H1 (cell line): ENCODE measurements around the gene CHST12. TPM values are rescaled to one million over a fixed set of nuclear protein-coding genes. Genes with fewer than 3 reads are reported as not detected.

Source experiments
- CTCF ChIA-PET: fragments of 300-600 bp; sonication (Branson Sonifier 250); formaldehyde crosslinking; loops from one replicate; lab custom pipeline; 2021; ENCODE audit not compliant: partially characterized antibody; lab: Charles Lee
- POLR2A ChIA-PET: fragments of 300-600 bp; sonication (Branson Sonifier 250); formaldehyde crosslinking; loops from one replicate; lab custom pipeline; 2021; ENCODE audit warnings: inconsistent platforms; ENCODE audit not compliant: partially characterized antibody; lab: Charles Lee
- DNase-seq, 2 experiments: peaks; one replicate each; pipeline versions ENCODE4 v3.0.0 to v3.0.0-alpha.2; 2010 to 2022; ENCODE audit warnings: low spot score in 2 of 2, low read depth in 1 of 2, mixed read lengths in 1 of 2
- FAIRE-seq: peaks from 2 replicates; lab custom pipeline; 2011; peaks lifted over from hg19 to GRCh38; lab: Jason Lieb, UNC
- H2AFZ ChIP-seq: 2 replicates; pipeline ENCODE4 v1.8.1; 2012; ENCODE audit warnings: low read length, inconsistent platforms
- H2AK5ac ChIP-seq: 2 replicates; pipeline ENCODE4 v1.6.1; 2013; ENCODE audit warnings: low read depth, low read length
- H2BK120ac ChIP-seq: replicated peaks from 2 replicates; pipeline ENCODE3; 2013; ENCODE audit warnings: low read depth, low read length, inconsistent platforms
- H2BK12ac ChIP-seq: 2 replicates; pipeline ENCODE4 v1.6.1; 2013; ENCODE audit warnings: low read depth, low read length
- H2BK15ac ChIP-seq: 2 replicates; pipeline ENCODE4 v1.6.1; 2013; ENCODE audit warnings: low read length
- H2BK20ac ChIP-seq: 2 replicates; pipeline ENCODE4 v1.6.1; 2013; ENCODE audit warnings: low read length
- H2BK5ac ChIP-seq: 2 replicates; pipeline ENCODE4 v1.6.1; 2013; ENCODE audit warnings: low read depth, low read length
- H3K14ac ChIP-seq: 2 replicates; pipeline ENCODE4 v1.6.1; 2013; ENCODE audit warnings: inconsistent platforms; ENCODE audit not compliant: insufficient read length
- H3K18ac ChIP-seq: 2 replicates; pipeline ENCODE4 v1.6.1; 2013; ENCODE audit warnings: low read length; ENCODE audit errors: extremely low read depth
- H3K23ac ChIP-seq: 2 replicates; pipeline ENCODE4 v1.6.1; 2013; ENCODE audit warnings: inconsistent platforms; ENCODE audit not compliant: insufficient read length
- H3K23me2 ChIP-seq: 2 replicates; pipeline ENCODE4 v1.6.1; 2013; ENCODE audit warnings: low read depth, low read length
- H3K27ac ChIP-seq: 2 replicates; pipeline ENCODE4 v1.6.1; 2011; ENCODE audit warnings: low read depth, low read length, inconsistent platforms
- H3K27me3 ChIP-seq, 4 experiments: replicated peaks in 1 of 4; 1 replicate in 1 of 4; 2 replicates in 3 of 4; pipeline versions ENCODE4 v1.6.1 to v1.8.1; 2011 to 2013; ENCODE audit warnings: low read length in 3 of 4, mild to moderate bottlenecking in 3 of 4, inconsistent platforms in 2 of 4, mixed read lengths in 2 of 4, moderate library complexity in 1 of 4; ENCODE audit not compliant: control insufficient read depth in 3 of 4, insufficient read depth in 3 of 4; ENCODE audit errors: extremely low read depth in 1 of 4
- H3K36me3 ChIP-seq, 4 experiments: 2 replicates each; pipeline versions ENCODE4 v1.6.1 to v1.8.1; 2011 to 2013; ENCODE audit warnings: mild to moderate bottlenecking in 4 of 4, low read length in 3 of 4, moderate library complexity in 2 of 4, control low read depth in 1 of 4, inconsistent platforms in 1 of 4; ENCODE audit not compliant: insufficient read depth in 4 of 4, control insufficient read depth in 2 of 4
- H3K4ac ChIP-seq: replicated peaks from 2 replicates; pipeline ENCODE3; 2013; ENCODE audit warnings: low read length, low read depth, mixed read lengths, inconsistent platforms; ENCODE audit not compliant: insufficient read length
- H3K4me1 ChIP-seq, 4 experiments: replicated peaks in 1 of 4; 1 replicate in 1 of 4; 2 replicates in 3 of 4; pipeline versions ENCODE4 v1.6.1 to v1.8.1; 2011 to 2013; ENCODE audit warnings: low read length in 3 of 4, inconsistent platforms in 2 of 4, mixed read lengths in 1 of 4; ENCODE audit not compliant: insufficient read depth in 4 of 4, control insufficient read depth in 3 of 4
- H3K4me2 ChIP-seq, 2 experiments: 2 replicates each; pipeline versions ENCODE4 v1.6.1 to v1.8.1; 2011 to 2013; ENCODE audit warnings: low read depth in 2 of 2, low read length in 2 of 2, control low read depth in 1 of 2, inconsistent platforms in 1 of 2, mild to moderate bottlenecking in 1 of 2; ENCODE audit not compliant: insufficient read depth in 1 of 2
- H3K4me3 ChIP-seq, 4 experiments: fragments of 200-600, 300-600 bp in 1 of 4; sonication (generic), shearing (Covaris generic), sonication (Bioruptor Twin) in 1 of 4; 2 replicates each; pipeline versions ENCODE4 v1.5.1 to v1.8.1; 2011 to 2016; ENCODE audit warnings: low read length in 4 of 4, low read depth in 3 of 4, control low read depth in 2 of 4, inconsistent platforms in 2 of 4, mild to moderate bottlenecking in 2 of 4, mixed read lengths in 1 of 4, moderate library complexity in 1 of 4; ENCODE audit not compliant: insufficient read depth in 2 of 4; ENCODE audit errors: extremely low read depth in 1 of 4
- H3K56ac ChIP-seq: replicated peaks from 2 replicates; pipeline ENCODE3; 2013; ENCODE audit warnings: low read depth, mild to moderate bottlenecking, mixed read lengths, low read length, inconsistent platforms; ENCODE audit not compliant: insufficient read length
- H3K79me1 ChIP-seq: 2 replicates; pipeline ENCODE4 v1.6.1; 2013; ENCODE audit warnings: low read depth, low read length, control low read depth
- H3K79me2 ChIP-seq, 2 experiments: 2 replicates each; pipeline versions ENCODE4 v1.6.1 to v1.8.1; 2012 to 2013; ENCODE audit warnings: low read length in 2 of 2, mild to moderate bottlenecking in 2 of 2, inconsistent platforms in 1 of 2; ENCODE audit not compliant: insufficient read depth in 2 of 2, control insufficient read depth in 1 of 2
- H3K9ac ChIP-seq, 4 experiments: replicated peaks in 1 of 4; 1 replicate in 1 of 4; 2 replicates in 3 of 4; pipeline versions ENCODE4 v1.6.1 to v1.8.1; 2011 to 2013; ENCODE audit warnings: low read depth in 3 of 4, low read length in 3 of 4, control low read depth in 2 of 4, mild to moderate bottlenecking in 2 of 4, moderate library complexity in 2 of 4, inconsistent platforms in 1 of 4; ENCODE audit errors: extremely low read depth in 1 of 4
- H3K9me3 ChIP-seq, 2 experiments: 2 replicates each; pipeline versions ENCODE4 v1.6.1 to v1.8.1; 2012 to 2013; ENCODE audit warnings: mild to moderate bottlenecking in 2 of 2, moderate library complexity in 2 of 2, control low read depth in 1 of 2, inconsistent platforms in 1 of 2, low read depth in 1 of 2, low read length in 1 of 2, mixed read lengths in 1 of 2; ENCODE audit not compliant: insufficient read depth in 2 of 2
- H4K20me1 ChIP-seq, 2 experiments: replicated peaks in 1 of 2; 2 replicates each; pipeline versions ENCODE3 to v1.8.1; 2011 to 2013; ENCODE audit warnings: inconsistent platforms in 2 of 2, low read length in 2 of 2, mild to moderate bottlenecking in 1 of 2; ENCODE audit not compliant: insufficient read depth in 2 of 2, control insufficient read depth in 1 of 2
- H4K5ac ChIP-seq: 2 replicates; pipeline ENCODE4 v1.6.1; 2013; ENCODE audit warnings: low read length, low read depth, mixed read lengths, inconsistent platforms; ENCODE audit not compliant: insufficient read length
- H4K8ac ChIP-seq: 2 replicates; pipeline ENCODE4 v1.8.0; 2013; ENCODE audit warnings: mild to moderate bottlenecking, moderate library complexity, low read length, inconsistent platforms; ENCODE audit not compliant: insufficient read depth; ENCODE audit errors: extremely low read depth
- H4K91ac ChIP-seq: replicated peaks from 2 replicates; pipeline ENCODE3; 2013; ENCODE audit warnings: low read length, mixed read lengths, inconsistent platforms; ENCODE audit not compliant: insufficient read length
- ATF3 ChIP-seq: IDR thresholded peaks from 2 replicates; pipeline ENCODE4 v1.6.1; 2011; ENCODE audit warnings: low read depth, mild to moderate bottlenecking, low read length; ENCODE audit not compliant: insufficient read depth
- MAX ChIP-seq: IDR thresholded peaks from 2 replicates; pipeline ENCODE4 v1.6.1; 2012; ENCODE audit warnings: inconsistent platforms
- RXRA ChIP-seq: IDR thresholded peaks from 2 replicates; pipeline ENCODE4 v1.6.1; 2011; ENCODE audit warnings: low read depth, mild to moderate bottlenecking, low read length, moderate library complexity; ENCODE audit not compliant: insufficient read depth
- SP2 ChIP-seq: IDR thresholded peaks from 2 replicates; pipeline ENCODE4 v1.6.1; 2012; ENCODE audit warnings: mild to moderate bottlenecking, low read length, inconsistent platforms
- SRF ChIP-seq: IDR thresholded peaks from 2 replicates; pipeline ENCODE4 v1.6.1; 2011; ENCODE audit warnings: mild to moderate bottlenecking, low read depth, low read length, moderate library complexity
- USF2 ChIP-seq: IDR thresholded peaks from 2 replicates; pipeline ENCODE4 v1.6.1; 2011; ENCODE audit warnings: low read length, improper control_type of control experiment
- WGBS, 2 experiments: shearing (Covaris generic) in 1 of 2; methylation state at CpG; one replicate each; pipeline versions ENCODE4 v1.1.6 to v1.1.7; 2013 to 2015; ENCODE audit warnings: low lambda C conversion rate in 2 of 2, mixed read lengths in 2 of 2, inconsistent platforms in 1 of 2, low coverage in 1 of 2, missing lambda C conversion rate in 1 of 2; ENCODE audit not compliant: insufficient replicate concordance in 2 of 2, insufficient coverage in 1 of 2, insufficient read length in 1 of 2; ENCODE audit errors: extremely low coverage in 1 of 2, missing lambda C conversion rate in 1 of 2; 5-methylcytosine and 5-hydroxymethylcytosine counted together
- polyA plus RNA-seq, 7 experiments: library from polyadenylated mRNA; depleted of rRNA in 3 of 7; stranded (reverse) in 5 of 7; unstranded in 2 of 7; fragments of >200 nt in 5 of 7; fragments of 200-250 nt in 2 of 7; gene quantifications; 1 replicate in 5 of 7; 2 replicates in 1 of 7; 4 replicates in 1 of 7; pipeline versions ENCODE4 v1.2.1 to v1.2.3, GENCODE V29; 2011 to 2013; ENCODE audit warnings: missing spikeins in 2 of 7, mixed read lengths in 2 of 7
- total RNA-seq: library from RNA; stranded (reverse); fragmentation: NEBNext Ultra II Directional; extraction: Animal tissue kit (Norgen Biotek cat#: 25700); gene quantifications from 2 replicates; pipeline ENCODE4 v1.2.1, GENCODE V29; 2021
- TF ChIP-seq, protein P1 (sequence below): IDR thresholded peaks from 2 replicates; pipeline ENCODE4 v1.6.1; 2012; ENCODE audit warnings: inconsistent platforms

CHST12 gene
- total and polyA plus RNA-seq, 2 of the 8 experiments (the other 6 are each of a cell fraction or from before 2014, with no cell fraction given) = 13.4 to 24.1 TPM

DNA sequence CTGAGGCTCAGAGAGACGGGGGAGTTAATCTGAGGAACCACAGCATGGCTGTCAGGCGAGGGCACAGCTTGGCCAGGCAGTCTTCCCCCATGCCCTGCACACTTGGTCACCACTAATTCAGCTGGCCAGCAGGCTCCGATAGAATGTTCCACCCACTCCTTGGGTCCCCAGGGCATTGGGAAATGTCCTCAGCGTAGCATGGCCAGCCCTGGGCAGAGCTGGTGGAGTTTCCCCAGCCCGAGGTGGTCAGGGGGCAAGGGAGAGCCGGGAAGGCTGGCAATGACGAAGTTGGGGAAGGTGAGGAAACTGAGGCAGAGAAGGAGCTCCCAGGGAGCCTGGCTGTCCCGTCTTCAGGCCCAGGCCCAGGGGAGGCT, 84.8 kb downstream of the CHST12 start:
- FAIRE-seq (no peak), DNase-seq (no peak)
- no peak overlapping the region for H2AK5ac ChIP-seq
- H3K4me3 ChIP-seq = no peak overlapping the region
- no peak overlapping the region for H3K9ac ChIP-seq
- no peak overlapping the region for H3K56ac ChIP-seq
- H2AFZ ChIP-seq = no peak overlapping the region
- H3K18ac ChIP-seq = no peak overlapping the region
- no peak overlapping the region for H3K4me2 ChIP-seq
- H3K23ac ChIP-seq = no peak overlapping the region
- no peak overlapping the region for H4K8ac ChIP-seq
- no peak overlapping the region for H2BK120ac ChIP-seq
- no peak overlapping the region for H3K27ac ChIP-seq
- no peak overlapping the region for H2BK5ac ChIP-seq
- no peaks in the 10 kb centered on the region for H3K79me1 ChIP-seq
- no peaks in the 10 kb centered on the region for H3K4me1 ChIP-seq
- H2BK12ac ChIP-seq = no peak overlapping the region; the same call in 1 of the 2 replicates
- H4K5ac ChIP-seq = no peak overlapping the region
- ChIA-PET CTCF (interaction anchor here (0.8 to 2.0 kb wide), 9 partner anchors 9 to 55 kb away, joined by 3 to 8 read pairs (median 4); no protein-coding TSS in a partner anchor), POLR2A (interaction anchor here (0.7 to 1.8 kb wide), 5 partner anchors 9 to 142 kb away, joined by 3 to 8 read pairs (median 3); no protein-coding TSS in a partner anchor)
- H3K9me3 ChIP-seq = no peaks in the 10 kb centered on the region
- H3K79me2 ChIP-seq = no peaks in the 10 kb centered on the region
- H3K4ac ChIP-seq = no peak overlapping the region
- no peak overlapping the region for H3K14ac ChIP-seq
- no peaks in the 10 kb centered on the region for H3K36me3 ChIP-seq
- no peak overlapping the region for H4K91ac ChIP-seq
- H2BK15ac ChIP-seq = no peak overlapping the region
- H3K27me3 ChIP-seq = no peaks in the 10 kb centered on the region
- 82% methylated on average over 8 of the region's 8 CpGs; no CpG with 5 or more reads in 1 of the 2 experiments for WGBS, 2 experiments
- H2BK20ac ChIP-seq = no peak overlapping the region
- H4K20me1 ChIP-seq = no peaks in the 10 kb centered on the region
- H3K23me2 ChIP-seq = peaks cover 16% of the 10 kb centered on the region; the same call in 1 of the 2 replicates
- TF ChIP-seq USF2 (no peak), RXRA (no peak), MAX (no peak), SP2 (no peak), SRF (no peak), ATF3 (no peak)
- TF ChIP-seq, protein P1, sequence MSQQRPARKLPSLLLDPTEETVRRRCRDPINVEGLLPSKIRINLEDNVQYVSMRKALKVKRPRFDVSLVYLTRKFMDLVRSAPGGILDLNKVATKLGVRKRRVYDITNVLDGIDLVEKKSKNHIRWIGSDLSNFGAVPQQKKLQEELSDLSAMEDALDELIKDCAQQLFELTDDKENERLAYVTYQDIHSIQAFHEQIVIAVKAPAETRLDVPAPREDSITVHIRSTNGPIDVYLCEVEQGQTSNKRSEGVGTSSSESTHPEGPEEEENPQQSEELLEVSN = no peak
